NCI-H2107 treated with DMSO at 0.1 percent for 48 hours (cell line): ENCODE measurements around the gene TUBB2B.

Experiments
- DNase-seq: peaks from one replicate; lab custom pipeline; 2025; ENCODE audit not compliant: unreplicated experiment; lab: John Stamatoyannopoulos, UW

The TUBB2B gene

DNA sequence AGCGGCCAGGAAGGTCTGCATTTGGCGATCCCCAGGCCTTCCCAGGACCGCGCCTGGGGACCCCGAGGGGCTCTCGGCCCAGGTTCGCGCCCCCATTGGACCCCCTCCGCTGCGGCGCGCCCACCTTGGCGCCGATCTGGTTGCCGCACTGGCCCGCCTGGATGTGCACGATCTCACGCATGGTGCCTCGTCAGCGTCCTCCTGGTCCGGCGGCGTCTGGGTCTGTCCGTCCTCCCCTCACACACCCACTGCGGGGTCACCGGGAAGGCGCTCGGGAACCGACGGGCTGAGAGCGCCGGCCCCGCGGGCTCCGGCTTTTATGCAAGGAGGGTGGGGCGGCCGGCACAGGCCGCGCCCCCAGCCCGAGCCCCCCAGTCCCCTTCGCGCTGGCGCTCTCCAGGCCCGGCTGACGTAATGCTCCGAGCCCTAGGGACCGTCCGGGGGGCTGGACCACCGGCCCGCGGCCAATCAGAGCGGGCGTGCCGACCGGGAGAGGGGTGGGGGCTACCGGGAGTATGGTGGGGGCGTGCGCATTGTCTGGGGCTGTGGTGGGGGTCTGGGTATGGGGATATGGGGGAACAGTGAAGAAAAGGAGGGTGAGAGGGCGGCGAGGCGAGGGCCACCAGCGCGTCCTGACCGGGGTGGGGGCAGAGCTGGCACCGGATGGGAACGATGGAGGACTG lies at the start of gene TUBB2B:
Gene TUBB2B (minus strand): TSS at position 291 of the 683 bp plus-strand sequence. CDS start 110 bp downstream, at position 181.
- peak; percentile 62 for DNase-seq

DNA sequence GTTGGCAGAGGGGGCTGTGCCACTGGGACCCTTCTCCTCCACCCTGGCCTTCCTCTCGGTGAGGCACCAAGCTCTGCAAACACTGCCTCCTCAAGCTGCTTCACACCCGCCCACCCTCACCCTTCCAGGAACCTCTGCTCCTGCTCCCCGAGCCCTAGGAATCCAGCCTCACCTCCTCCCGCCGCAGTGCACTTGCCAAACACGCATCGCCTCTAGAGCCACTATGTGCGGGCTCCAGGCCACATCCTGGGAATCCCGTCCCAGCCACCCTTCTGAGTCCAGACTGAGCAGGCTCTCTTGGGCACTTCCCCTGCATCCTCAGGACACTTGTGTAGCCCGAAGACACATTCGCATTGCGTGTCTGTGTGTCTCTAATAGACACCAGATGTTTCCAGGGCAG lies 49.8 kb upstream of the TUBB2B start:
- no peak for DNase-seq

DNA sequence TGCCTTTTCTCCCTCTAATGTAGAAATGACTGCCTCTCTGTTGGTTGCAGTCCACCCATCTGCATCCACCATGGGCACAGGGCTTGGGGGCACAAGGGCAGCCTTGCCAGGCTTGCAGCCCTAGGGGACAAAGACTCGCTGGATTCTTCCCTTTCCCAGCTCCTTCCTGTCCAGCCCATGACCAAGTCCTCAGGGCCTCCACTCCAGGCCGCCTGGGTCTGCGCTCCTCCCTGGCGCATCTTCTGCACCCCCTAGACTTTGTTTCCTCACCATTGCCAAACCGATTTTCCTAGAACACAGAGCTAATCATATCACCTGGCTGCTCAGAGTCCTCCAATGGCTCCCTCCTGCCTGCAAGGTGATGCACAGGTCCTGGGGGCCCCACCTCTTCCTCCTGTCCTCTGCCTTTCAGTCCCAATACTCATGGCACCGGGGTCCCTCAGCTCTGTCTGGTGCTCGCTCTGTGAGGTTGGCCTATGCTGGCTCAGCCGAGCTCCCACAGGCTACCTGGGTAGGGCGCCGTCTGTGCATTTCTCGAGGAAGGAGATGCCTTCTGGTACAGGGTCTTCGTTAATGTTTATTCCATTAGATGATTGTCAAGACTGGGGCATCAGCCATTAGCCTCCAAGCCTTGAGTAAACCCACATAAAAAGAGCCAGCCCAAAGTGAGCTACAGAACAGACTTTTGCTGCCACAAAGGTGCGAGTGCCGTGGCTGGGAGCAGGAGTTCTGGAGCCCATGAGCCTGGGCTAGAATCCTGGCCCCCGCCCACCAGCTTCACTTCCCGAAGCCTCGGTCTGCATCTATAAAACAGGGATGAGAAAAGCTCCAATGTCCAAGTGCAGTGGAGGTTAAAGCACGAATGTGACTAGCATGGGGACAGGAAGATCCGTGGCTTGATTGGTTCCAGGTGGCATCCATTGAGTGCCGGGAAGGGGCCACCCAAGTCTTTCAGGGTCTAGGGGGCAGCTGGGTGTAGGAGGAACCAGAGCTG lies 49.0 kb upstream of the TUBB2B start:
- DNase-seq, result no peak

DNA sequence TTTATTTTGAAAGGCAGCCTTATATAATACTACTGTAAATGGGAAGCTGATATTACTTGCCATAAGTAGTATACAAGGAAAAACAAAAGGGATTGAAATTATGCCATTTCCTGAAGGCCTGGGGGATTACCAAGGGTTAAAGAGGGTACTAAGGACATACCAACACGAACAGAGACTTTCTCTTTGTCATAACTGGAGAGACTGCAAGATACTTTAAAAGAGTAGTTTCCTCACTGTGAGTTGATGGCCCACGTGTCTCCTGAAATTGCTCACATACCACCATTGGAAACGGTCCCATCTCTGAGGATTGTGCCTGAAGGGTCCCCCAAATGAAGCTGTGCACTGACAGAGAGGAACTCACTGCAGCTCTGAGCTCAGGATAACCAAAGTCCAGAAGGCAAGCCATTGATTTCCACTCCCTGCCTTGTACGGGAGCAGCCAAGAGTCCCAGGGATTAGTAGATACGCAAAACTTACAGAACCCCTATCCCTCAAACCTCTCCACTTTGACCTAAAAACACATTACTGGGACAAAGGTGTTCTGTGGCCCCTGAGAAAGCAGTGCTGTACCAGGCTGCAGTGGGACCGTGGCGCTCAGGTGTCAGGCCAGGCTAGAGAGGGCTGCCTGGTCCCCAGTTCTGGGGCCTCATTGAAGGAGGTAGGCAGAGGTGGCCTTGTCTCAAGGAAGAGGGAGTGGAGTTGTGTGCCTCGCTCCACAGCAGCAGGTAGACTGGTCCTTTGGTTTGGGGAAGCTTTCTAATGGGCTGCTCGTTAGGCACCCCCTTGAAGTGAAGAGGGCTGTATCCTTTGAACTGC lies 46.5 kb upstream of the TUBB2B start:
- DNase-seq, result no peak

DNA sequence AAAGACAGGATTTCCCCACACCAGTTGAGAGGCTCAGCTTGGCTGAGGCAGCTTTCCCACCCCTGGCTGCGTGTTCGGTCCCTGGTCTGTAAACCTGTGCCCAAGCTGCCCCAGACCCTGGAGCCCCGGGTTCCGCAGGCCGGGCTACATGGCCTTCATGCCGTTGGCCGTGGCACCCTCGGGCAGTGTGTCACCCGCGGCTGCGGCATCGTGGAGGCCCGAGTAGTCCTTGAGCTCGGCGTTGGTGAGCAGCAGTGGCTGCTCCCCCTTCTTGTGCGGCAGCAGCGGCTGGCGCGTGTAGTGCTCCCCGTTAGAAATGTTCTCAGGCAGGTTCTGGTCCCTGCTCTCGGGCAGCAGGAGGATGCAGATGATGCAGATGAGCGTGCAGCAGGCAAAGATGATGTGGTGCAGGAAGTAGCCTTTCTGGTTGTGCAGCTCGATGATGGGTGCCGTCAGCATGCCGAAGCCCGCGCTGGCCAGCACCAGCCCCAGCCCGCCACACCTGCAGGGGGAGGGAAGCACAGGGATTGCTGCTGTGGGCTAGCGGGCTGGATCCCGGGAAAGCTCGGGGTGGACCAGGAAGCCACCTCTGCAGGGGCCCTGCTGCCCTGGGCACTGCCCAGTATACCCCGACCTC lies 45.6 kb upstream of the TUBB2B start:
- DNase-seq, result no peak

DNA sequence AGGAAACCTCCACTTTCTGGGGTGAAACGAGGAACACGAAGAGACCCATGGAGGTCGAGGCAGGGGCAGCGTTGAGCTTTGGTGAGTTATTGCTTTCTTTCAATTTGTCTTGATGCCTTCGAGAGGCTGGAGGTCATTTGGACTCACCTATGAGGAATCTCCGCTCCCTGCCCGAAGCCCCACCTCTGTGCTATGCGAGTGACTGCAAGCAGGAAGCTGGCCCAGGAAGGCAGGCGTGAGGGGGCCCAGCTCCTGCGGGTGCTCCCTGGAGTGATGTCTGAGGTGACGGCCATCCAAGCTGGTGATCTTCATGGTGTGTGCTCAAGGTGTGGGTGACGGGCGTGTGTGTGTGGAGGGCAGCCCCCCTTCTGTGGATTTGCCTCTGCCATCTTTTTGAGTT lies 44.3 kb upstream of the TUBB2B start:
- no peak for DNase-seq

DNA sequence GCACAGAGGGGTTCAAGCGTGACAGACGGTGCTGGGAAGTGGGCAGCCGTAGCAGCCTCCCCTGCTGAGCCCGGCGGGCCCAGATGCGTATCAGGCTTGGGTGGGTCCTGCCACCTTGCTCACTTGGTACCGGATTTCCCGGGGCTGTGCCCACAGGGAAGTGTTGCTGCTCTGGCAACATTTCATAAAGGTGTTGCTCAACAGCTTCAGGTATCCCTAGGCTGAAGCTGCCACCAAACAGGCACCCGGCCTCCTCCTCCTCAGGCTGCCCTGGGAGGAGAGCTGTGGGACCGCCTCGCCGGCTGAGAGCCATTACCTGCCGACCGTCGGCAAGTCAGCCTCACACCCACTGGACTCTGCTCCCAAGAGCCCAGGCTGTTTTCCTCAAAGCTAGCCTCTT lies 42.8 kb upstream of the TUBB2B start:
- DNase-seq, result no peak

DNA sequence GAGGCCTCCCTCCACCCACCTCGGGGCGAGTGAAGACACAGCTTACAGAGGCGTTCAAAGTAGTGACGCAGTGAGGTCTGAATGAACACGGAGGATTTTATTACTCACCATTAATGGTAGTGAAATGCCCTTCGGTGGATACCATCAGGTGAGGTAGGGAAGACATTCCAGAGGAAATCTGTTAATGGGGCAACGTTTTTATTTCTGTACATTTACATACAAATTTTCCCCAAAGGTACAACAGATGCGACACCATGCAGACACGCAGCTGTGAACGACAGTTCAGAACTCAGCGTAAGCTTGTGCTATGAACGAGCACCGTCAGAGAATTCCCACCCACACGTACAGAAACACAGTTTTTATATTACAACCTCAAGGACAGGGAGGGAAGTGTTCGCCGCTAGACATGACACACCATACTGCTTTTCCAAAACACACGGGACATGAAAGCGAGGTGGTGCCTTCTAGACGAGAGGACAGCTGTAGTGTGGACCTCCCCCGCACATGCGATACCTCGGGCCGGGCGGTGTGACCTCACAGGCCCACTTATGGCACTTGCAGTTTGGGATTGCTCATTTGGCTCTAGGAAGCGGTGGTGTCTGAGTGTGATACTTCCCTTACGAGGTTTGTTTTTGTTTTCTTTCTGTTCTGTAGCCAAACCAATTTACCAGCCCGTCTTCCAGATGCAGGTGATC lies 42.0 kb upstream of the TUBB2B start:
- DNase-seq, result no peak

DNA sequence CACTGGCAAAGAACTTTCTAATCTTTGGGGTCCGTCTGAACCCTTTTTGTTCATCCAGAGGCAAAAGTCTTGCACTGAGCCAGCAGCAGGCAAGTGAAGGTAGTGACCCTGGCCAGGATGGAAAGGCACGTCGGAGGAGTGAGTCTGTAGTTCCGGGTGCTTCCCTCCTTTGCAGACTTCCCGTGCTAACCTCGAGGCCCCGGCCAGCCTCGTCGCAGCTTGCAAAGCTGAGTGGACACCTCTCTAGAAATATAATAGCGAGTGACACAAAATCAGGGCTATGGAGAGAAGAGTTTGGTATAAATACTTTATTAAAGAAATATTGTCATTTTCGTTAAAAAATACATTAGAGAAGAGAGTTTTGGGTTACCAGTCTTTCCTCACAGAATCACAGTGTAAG lies 41.2 kb upstream of the TUBB2B start:
- DNase-seq, result no peak

DNA sequence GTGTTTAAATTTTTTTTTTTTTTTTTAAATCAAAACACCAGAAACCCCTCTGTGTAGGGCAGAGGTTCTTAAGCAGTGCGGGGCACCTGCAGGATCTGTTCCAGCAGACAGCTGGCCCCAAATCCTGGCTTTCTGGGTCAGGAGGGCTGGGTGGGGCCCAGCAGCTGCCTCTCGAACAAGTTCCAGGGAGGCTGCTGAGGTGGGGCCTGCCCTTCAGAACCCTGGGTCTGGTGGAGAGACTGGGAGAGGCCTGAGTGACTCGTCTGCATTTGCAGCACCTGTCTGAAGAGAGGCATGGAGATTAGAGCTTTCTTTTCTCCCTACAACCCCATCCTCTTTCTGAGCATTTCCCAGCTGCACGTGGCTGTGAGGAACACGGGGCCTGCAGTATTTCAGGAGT lies 39.7 kb upstream of the TUBB2B start:
- DNase-seq, result no peak

DNA sequence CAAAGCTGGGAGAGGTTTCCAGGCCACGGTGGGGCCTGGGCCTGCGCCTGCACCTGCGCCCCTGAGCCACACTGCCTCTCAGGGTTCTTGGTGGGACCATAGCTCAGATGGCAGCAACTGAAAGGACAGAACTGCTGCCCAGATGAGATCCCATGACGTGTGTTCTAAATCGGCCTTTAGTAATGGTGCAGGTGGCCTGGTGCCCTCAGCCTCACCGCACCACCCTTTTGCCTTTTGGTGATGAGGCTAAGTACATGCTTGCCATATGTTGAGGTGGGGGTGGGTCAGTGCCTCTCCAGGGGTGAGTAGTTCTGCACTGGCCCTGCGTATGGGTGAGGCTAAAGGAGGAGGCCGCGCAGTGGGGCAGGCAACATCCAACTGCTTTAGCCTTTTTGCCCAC lies 38.7 kb upstream of the TUBB2B start:
- DNase-seq, result no peak

DNA sequence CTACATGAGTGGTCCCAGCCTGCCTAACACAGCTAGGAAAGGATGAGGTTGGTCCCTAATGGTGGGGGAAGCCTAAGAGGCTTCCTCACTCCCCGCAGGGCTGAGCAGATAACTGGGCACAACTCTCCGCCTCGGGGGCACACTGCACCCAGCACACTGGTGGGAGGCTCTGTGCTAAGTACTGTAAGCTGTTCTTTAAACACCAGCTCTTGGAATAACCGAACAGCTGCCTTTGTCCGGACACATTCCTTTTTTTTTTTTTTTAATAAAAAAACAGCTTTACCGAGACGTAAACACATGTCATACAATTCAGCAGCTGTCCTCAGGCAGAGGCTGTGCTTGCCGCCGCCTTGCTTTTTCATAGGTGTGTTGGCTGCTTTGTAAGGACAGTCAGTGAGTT lies 38.2 kb upstream of the TUBB2B start:
- DNase-seq, result no peak

DNA sequence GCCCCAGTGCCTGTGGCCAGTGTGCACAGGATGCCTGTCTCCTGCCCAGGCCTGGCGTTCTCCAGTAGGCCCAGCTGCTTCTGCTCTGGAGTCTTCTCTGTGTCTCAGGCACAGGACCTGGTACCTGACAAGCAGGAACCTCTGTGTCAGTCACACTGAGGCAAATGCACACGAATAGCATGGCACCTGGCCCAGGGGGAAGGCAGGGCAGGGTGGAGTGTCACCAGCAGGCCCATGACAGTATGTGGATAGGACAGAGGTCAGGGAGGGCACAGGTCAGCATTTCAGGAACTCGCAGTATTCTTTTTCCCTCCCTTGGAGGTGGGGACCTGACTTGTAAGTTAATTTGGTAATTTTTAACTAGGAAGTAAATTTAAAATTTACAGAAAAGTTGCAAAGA lies 36.9 kb upstream of the TUBB2B start:
- DNase-seq, result no peak

DNA sequence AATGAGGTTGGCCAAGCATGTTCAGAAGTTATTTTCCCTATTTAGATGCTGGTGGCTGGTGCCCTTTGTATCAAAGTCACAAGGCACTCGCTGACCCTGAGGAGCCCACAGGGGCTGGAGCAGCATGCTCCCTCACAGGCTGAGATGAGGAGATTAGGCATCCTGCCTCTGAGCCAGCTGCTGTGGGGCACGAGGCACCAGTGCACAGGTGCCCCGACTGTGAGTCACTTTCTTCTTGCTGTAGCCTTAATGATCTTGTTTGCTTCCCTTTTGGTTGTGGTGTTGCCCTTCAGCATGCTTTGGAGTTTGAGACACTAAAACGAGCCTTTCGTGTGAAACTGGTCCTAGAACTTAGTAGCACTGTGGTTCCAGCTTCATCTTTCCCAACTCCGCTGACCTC lies 35.6 kb upstream of the TUBB2B start:
- no peak for DNase-seq

DNA sequence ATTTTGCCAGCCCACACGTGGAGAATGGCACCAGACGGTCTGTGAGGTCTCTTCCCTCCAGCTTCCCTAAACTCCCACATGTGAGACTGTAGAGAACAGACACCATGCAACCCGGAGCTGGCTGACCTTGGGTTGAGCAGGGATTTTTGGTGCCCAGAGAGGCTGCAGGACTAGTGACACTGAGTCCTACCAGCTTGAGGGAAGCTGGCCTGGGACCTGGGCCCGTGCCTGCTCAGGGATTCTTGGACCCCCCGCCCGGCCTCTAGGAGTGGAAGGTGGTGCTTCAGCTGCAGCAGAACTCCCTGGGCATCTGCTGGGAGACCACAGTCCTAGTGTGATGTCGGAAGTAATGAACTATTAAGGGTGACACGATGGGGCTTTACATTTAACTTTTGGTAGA lies 34.5 kb upstream of the TUBB2B start:
- DNase-seq, result no peak

DNA sequence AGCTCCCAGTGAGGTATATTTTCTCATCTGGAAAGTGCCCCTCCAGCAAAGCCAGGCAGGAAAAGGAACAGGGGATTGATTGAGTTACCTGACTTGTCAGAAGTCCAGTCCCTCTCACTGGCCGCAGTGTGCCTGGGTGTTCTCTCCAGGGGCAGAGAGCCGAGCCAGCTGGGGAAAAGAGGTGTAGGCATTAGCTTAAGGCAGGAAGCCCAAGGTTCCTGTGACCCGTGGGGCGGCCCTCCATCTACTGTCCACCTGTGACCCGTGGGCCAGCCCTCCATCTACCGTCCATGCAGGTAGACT lies 34.0 kb upstream of the TUBB2B start:
- no peak for DNase-seq

DNA sequence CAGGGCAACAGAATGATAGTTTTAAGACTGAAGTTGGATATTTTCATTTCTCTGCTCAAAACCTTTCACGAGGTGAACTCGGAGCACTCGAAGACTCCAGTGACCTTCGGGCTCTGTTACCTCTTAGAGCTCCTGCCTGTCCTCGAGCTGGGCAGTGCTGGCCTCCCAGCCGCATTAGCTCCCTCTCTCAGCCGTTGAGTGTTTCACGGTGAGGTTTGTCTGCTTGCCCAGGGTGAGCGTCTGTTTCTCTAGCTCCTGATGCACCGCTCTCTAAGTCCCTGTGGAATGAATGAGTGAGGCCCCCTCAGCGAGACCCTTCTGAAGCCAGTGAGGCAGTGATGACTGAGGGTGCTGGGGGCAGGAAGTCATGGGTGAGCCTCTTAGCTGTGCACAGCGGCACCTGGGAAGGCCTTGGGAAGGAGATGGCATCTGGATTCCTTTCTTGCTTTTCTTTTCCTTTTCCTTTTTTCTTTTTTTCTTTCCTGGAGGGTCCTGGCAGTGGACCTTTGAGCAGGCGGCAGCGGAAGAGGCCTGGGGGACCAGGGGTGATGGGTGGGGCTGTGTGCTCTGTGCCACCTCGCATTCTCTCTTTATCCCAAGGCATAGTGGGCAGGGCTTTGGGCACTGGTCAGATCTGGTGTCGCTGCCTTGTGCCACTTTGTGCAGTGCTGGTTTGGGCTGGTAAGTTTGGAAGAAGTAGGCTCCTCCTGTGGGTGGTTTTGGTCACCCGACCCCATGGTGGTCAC lies 33.5 kb upstream of the TUBB2B start:
- no peak for DNase-seq

DNA sequence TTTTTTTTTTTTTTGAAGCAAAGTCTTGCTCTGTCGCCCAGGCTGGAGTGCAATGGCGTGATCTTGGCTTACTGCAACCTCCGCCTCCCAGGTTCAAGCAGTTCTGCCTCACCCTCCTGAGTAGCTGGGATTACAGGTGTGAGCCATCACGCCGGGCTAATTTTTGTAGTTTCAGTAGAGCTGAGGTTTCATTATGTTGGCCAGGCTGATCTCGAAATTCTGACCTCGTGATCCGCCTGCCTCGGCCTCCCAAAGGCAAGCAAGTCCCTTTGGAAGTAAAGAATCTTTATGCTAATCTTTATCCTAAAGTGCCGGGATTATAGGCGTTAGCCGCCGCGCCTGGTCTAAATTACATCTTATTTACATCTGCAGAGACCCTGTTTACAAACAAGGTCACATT lies 32.8 kb upstream of the TUBB2B start:
- DNase-seq, result no peak

DNA sequence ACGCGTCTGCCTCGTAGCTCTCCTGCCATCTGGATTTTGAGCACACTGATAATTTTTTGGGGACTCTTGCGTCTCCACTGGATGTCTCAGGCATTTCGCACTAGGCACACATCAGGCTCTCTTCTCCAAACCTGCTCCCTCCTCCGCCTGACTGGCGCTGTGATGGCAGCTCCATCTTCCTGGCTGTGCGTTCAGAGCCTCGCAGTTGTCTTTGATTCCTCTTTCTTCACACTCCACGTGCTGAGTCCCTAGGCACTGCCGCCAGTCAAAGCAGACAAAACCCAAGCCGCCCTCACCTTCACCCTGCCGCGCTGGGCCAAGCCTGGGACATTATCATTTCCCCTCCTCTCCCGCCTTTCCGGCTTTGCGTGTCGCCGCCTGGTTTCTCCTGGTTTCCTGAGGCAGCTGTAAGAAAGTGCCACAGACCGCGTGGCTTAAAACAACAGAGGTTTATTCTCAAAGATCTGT lies 32.1 kb upstream of the TUBB2B start:
- DNase-seq, result peak; percentile 22
